Activated CD8-positive, alpha-beta T cell treated with anti-CD3 and anti-CD28 coated beads for 36 hours (primary cell): ENCODE results near the gene PIGU. TPM values are rescaled to one million over a fixed set of nuclear protein-coding genes. Genes with fewer than 3 reads are reported as not detected.
A peak's percentile ranks its signal among the peaks of the same experiment; 100 is the strongest.
"Not testable (repeated sequence)": the region's sequence is repeated elsewhere in the genome, so short reads cannot be mapped to it uniquely, and the experiment has no call there.

ENCODE experiments used
- ATAC-seq: fragments of 200-7000 bp; cut with Tn5 transposase; one replicate; pipeline ENCODE4 v1.10.0; 2021; ENCODE audit warnings: mild to moderate bottlenecking, moderate library complexity
- CTCF ChIA-PET: fragments of 350-600 bp; sonication (Branson Sonifier 250); formaldehyde crosslinking; loops from one replicate; lab custom pipeline; 2021; ENCODE audit warnings: antibody characterized with exemption; lab: Charles Lee
- POLR2A ChIA-PET: fragments of 350-600 bp; sonication (Branson Sonifier 250); formaldehyde crosslinking; loops from one replicate; lab custom pipeline; 2021; ENCODE audit warnings: antibody characterized with exemption; lab: Charles Lee
- DNase-seq: peaks from one replicate; pipeline ENCODE4 v3.0.0-alpha.2; 2020
- H3K27ac Mint-ChIP-seq: one replicate; pipeline ENCODE4 v1.8.0; 2021; ENCODE audit warnings: mild to moderate bottlenecking, mixed read lengths
- H3K27me3 Mint-ChIP-seq: one replicate; pipeline ENCODE4 v1.8.0; 2021; ENCODE audit warnings: mixed read lengths
- H3K36me3 Mint-ChIP-seq: one replicate; pipeline ENCODE4 v1.8.0; 2021; ENCODE audit warnings: low read depth, mixed read lengths
- H3K4me1 Mint-ChIP-seq: one replicate; pipeline ENCODE4 v1.8.0; 2021; ENCODE audit warnings: low read depth, mixed read lengths
- H3K4me3 Mint-ChIP-seq: one replicate; pipeline ENCODE4 v1.8.0; 2021; ENCODE audit warnings: mild to moderate bottlenecking, moderate library complexity, mixed read lengths
- H3K9me3 Mint-ChIP-seq: one replicate; pipeline ENCODE4 v1.8.0; 2021; ENCODE audit warnings: mixed read lengths
- intact Hi-C: fragments of 100-400 bp; cut with micrococcal nuclease; formaldehyde crosslinking; loops from one replicate; pipeline ENCODE4 v1.10.0; 2022
- total RNA-seq, 2 experiments: library from RNA; stranded (reverse); gene quantifications; one replicate each; pipeline ENCODE4 v1.2.3, GENCODE V29; 2021
- TF ChIP-seq, protein P1 (sequence below): fragments of 200-600 bp; IDR thresholded peaks from one replicate; pipeline ENCODE4 v1.8.0; 2022; ENCODE audit warnings: antibody characterized with exemption, mild to moderate bottlenecking

PIGU gene
- total RNA-seq, 2 experiments from 2014 or later, result 19.4 to 20.9 TPM

GRCh38 chr20:34622821-34623451, 54.0 kb downstream of the PIGU start:
- H3K27me3 Mint-ChIP-seq, result no peaks in the 10 kb centered on the region
- ATAC-seq (no peak), DNase-seq (no peak)
- intact Hi-C loops, result no loop called here
- POLR2A ChIA-PET, result no interaction called here
- CTCF ChIA-PET, result no interaction called here
- H3K27ac Mint-ChIP-seq, result peak overlapping the region; percentile 20
- H3K9me3 Mint-ChIP-seq, result no peaks in the 10 kb centered on the region
- H3K36me3 Mint-ChIP-seq, result peaks cover 34% of the 10 kb centered on the region
- TF ChIP-seq, protein P1, sequence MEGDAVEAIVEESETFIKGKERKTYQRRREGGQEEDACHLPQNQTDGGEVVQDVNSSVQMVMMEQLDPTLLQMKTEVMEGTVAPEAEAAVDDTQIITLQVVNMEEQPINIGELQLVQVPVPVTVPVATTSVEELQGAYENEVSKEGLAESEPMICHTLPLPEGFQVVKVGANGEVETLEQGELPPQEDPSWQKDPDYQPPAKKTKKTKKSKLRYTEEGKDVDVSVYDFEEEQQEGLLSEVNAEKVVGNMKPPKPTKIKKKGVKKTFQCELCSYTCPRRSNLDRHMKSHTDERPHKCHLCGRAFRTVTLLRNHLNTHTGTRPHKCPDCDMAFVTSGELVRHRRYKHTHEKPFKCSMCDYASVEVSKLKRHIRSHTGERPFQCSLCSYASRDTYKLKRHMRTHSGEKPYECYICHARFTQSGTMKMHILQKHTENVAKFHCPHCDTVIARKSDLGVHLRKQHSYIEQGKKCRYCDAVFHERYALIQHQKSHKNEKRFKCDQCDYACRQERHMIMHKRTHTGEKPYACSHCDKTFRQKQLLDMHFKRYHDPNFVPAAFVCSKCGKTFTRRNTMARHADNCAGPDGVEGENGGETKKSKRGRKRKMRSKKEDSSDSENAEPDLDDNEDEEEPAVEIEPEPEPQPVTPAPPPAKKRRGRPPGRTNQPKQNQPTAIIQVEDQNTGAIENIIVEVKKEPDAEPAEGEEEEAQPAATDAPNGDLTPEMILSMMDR, result no peak
- no peak overlapping the region for H3K4me3 Mint-ChIP-seq
- H3K4me1 Mint-ChIP-seq, result peaks cover 12% of the 10 kb centered on the region

- intact Hi-C loops, result no loop called here
- Mint-ChIP-seq H3K9me3 (no peaks in the 10 kb centered on the region), H3K4me1 (peaks cover 12% of the 10 kb centered on the region), H3K27ac (peak overlapping the region; percentile 11), H3K4me3 (no peak overlapping the region), H3K27me3 (no peaks in the 10 kb centered on the region), H3K36me3 (peaks cover 41% of the 10 kb centered on the region)
- DNase-seq (no peak), ATAC-seq (no peak)
- CTCF ChIA-PET, result no interaction called here
- TF ChIP-seq, protein P1, result no peak
- POLR2A ChIA-PET, result no interaction called here
Measured at GRCh38 chr20:34621383-34622367, 55.2 kb downstream of the PIGU start.

- peaks cover 12% of the 10 kb centered on the region for H3K4me1 Mint-ChIP-seq
- ATAC-seq (no peak), DNase-seq (no peak)
- H3K27me3 Mint-ChIP-seq, result no peaks in the 10 kb centered on the region
- ChIA-PET CTCF (no interaction called here), POLR2A (no interaction called here)
- peaks cover 42% of the 10 kb centered on the region for H3K36me3 Mint-ChIP-seq
- TF ChIP-seq, protein P1, result no peak
- H3K27ac Mint-ChIP-seq, result peak overlapping the region; percentile 11
- intact Hi-C loops, result no loop called here
- H3K4me3 Mint-ChIP-seq, result no peak overlapping the region
- H3K9me3 Mint-ChIP-seq, result no peaks in the 10 kb centered on the region
Measured at GRCh38 chr20:34621036-34621343, 55.9 kb downstream of the PIGU start.

DNA sequence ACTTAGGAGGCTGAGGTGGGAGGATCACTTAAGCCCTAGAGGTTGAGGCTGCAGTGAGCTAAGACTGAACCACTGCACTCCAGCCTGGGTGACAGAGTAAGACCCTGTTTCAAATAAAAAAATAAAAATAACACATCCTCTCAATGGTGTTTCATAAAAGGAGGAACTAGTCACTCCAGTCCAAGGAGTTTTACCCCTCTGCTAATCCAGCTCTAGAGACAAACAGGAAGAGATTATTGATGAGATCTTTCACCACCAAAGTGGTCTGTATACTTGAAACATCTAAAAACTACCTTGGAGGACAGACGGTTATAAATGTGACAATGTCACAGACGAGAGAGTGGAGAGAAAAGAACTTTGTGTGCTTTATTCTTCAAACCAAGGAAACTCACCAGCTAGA, 58.2 kb downstream of the PIGU start:
- POLR2A ChIA-PET, result no interaction called here
- no peaks in the 10 kb centered on the region for H3K9me3 Mint-ChIP-seq

GRCh38 chr20:34616913-34617312, 60.0 kb downstream of the PIGU start:
- H3K27ac Mint-ChIP-seq, POLR2A ChIA-PET, H3K4me1 Mint-ChIP-seq, H3K9me3 Mint-ChIP-seq, intact Hi-C loops, CTCF ChIA-PET, H3K4me3 Mint-ChIP-seq, ATAC-seq, H3K27me3 Mint-ChIP-seq: not testable (repeated sequence)
- H3K36me3 Mint-ChIP-seq, result peaks cover 48% of the 10 kb centered on the region
- DNase-seq, result peak; percentile 10

More for the DNA sequence above, 58.2 kb downstream of the PIGU start:
- H3K4me1 Mint-ChIP-seq, result peaks cover 12% of the 10 kb centered on the region
- intact Hi-C loops, result no loop called here
- TF ChIP-seq, protein P1, result no peak
- H3K27me3 Mint-ChIP-seq, result no peaks in the 10 kb centered on the region
- no peak for DNase-seq
- H3K36me3 Mint-ChIP-seq, result peaks cover 48% of the 10 kb centered on the region
- CTCF ChIA-PET, result no interaction called here
- ATAC-seq, result no peak
- no peak overlapping the region for H3K4me3 Mint-ChIP-seq
- no peak overlapping the region for H3K27ac Mint-ChIP-seq
